K562 treated with DMSO at 1 percent for 24 hours (cell line): ENCODE data around the gene OR8D2. TPM values are rescaled to one million over a fixed set of nuclear protein-coding genes. Genes with fewer than 3 reads are reported as not detected.

Source experiments
- total RNA-seq: library from RNA; unstranded; fragments of 300-600 nt; gene quantifications from 2 replicates; pipeline ENCODE4 v1.2.3, GENCODE V29; 2022; ENCODE audit warnings: low read depth; ENCODE audit not compliant: insufficient read depth

Gene OR8D2, protein sequence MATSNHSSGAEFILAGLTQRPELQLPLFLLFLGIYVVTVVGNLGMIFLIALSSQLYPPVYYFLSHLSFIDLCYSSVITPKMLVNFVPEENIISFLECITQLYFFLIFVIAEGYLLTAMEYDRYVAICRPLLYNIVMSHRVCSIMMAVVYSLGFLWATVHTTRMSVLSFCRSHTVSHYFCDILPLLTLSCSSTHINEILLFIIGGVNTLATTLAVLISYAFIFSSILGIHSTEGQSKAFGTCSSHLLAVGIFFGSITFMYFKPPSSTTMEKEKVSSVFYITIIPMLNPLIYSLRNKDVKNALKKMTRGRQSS
- total RNA-seq: not detected in 2 replicates

DNA sequence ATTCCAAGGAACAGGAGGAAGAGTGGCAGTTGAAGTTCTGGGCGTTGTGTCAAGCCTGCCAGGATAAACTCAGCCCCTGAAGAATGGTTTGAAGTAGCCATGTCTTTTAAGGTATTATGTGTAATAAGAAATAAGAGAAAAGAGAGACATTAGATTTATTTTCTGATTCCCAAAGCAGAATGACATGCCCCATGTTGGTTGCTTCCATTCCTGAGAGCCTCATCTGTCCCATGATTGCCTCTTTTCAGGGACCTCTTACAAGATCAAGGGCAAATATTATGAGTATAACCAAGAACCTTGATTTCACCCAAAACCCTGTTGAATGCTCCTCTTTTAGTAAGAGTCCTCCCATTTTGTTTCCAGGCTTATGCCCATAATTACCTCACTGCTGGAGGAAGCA, at the start of gene OR8D2:
OR8D2 (minus strand) TSS at position 101 of the 400 bp plus-strand sequence; CDS start at position 101, 0 bp downstream.

DNA sequence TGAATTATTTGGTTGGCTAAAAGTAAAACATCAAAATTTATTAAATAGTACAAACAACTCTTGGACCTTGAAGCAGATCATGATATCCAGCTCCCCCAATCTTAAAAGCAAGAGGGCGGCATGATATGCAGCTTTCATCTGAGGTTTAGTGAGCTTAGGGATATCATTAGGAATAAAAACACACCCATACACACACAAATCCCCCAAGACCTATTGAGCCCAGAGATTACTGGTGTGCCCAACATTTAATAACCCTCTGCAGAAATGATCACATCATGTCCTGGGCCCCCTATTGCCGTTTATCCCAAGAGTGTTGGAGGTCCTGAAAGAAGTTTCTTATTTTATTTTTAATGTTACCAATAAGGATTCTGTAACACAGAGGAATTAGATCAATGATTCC, 6.1 kb downstream of the OR8D2 start, which contains the start of gene OR8D1:
OR8D1 (minus strand) TSS at position 101 of the 400 bp plus-strand sequence. CDS start 3,183 bp downstream, outside the sequence.

Other genes with a start within 250 kb of the OR8D2 start
- 16.7 and 17.6 TPM in 2 replicates for gene VWA5A, start 204.7 kb downstream of the OR8D2 start, total RNA-seq
- not detected in 2 replicates for gene OR10D3, start 136.9 kb downstream of the OR8D2 start, total RNA-seq
- not detected in 2 replicates for gene OR8G1, start 79.1 kb downstream of the OR8D2 start, total RNA-seq
- 0.44 and 1.7 TPM in 2 replicates for gene OR8G5, start 63.8 kb downstream of the OR8D2 start, total RNA-seq
- gene OR8D1, start 6.2 kb downstream of the OR8D2 start, total RNA-seq: not detected in 2 replicates
- gene OR8B2, start 64.3 kb upstream of the OR8D2 start, total RNA-seq: not detected in 2 replicates
- gene OR8B3, start 78.8 kb upstream of the OR8D2 start, total RNA-seq: not detected in 2 replicates
- not detected in 2 replicates for gene OR8B4, start 104.7 kb upstream of the OR8D2 start, total RNA-seq
- not detected in 2 replicates for gene OR8B8, start 125.5 kb upstream of the OR8D2 start, total RNA-seq
- gene OR8B12, start 223.5 kb upstream of the OR8D2 start, total RNA-seq: not detected in 2 replicates
- 0.25 and 0.31 TPM in 2 replicates for gene OR8A1, start 249.8 kb upstream of the OR8D2 start, total RNA-seq